ENCODE measurements around the gene TNFRSF6B.
"Not testable (repeated sequence)": the region's sequence is repeated elsewhere in the genome, so short reads cannot be mapped to it uniquely, and the experiment has no call there.

Gene TNFRSF6B

DNA sequence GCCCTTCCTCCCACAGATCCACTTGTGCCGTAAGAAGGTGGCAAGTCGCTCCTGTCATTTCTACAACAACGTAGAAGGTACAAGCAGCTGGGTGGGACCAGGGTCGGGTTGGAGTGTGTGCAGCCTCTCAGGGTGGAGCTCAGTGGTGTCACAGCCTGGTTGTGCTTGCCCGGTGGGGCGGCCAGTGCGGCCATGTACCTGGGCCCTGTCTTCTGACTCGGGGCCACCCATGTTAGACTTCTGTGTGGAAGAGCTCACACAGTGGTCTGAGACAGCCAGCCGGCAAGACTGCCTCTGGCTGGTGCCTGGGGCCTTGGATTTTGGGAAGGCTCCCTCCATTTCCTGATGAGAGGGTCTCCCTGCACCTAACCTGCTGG lies 33.7 kb upstream of the TNFRSF6B start:
- DNase-seq (ENCODE audit: low read depth): no peak

DNA sequence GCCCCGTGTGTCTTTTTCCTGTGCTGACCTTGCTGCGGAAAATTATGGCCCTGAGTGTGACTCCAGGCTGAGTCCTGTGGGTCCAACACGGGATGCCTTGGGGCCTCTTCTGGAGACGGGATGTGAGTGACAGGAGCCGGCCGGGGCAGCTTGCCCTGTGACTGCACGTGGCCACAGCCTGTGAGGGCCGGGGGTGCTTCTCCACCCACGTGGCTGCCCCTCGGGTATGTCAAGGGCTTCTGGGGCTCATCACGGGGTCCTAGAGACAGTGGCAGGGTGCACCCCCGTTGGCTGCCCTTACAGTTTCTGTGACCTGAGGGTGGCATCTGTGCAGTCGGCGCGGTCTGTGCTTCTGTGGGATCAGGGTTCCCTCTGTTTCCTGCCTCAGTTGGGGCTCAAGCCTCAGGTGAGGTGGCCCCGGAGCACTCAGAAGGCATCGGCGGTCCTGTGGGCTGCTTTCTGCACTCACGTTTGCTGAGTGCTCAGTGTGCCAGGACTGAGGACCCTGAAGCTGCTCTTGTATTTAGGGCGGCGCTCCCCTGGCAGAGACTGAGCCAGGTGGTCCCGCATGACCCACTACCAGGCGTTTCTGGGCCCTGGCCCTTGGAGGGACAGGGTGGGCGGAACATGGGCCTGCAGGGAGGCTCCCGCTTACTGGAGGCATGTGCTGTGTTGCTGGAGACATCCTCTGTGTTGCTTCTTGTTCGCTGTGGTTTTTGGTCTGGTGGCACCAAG lies 33.0 kb upstream of the TNFRSF6B start:
- no peak for DNase-seq (ENCODE audit: low read depth)

DNA sequence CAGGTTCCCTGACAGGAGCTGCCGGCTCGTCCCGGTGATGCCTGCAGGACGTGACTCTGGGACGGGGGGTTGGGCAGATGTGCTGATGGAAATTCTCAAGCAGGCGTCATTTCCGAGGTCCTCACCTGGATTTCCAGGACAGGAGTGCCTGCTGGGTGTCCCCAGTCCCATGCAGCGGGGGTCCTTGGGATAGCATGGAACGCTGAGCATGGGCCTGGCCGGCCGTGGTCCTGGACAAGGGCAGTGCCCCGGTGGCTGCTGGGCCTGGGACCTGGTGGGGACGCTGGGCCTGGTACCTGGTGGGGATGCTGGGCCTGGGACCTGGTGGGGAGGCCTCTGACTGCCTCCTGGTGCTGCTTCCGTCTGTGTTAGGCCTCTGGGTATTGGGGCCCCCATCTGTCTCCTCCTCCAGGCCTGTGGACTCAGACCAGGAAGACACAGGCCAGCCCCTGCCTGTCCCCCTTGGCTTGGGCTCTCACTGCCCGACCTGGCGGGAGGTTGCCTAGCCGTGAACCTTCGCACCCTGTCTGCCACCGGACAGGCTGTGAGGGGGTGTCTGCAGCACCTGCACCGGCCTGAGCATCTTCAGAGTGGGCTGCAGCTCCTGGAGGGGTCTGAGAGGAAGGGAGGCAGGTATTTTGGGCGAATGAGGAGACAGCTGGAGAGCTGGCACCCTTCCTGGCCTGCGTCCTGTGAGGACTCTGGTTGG lies 32.2 kb upstream of the TNFRSF6B start:
- DNase-seq (ENCODE audit: low read depth): no peak

DNA sequence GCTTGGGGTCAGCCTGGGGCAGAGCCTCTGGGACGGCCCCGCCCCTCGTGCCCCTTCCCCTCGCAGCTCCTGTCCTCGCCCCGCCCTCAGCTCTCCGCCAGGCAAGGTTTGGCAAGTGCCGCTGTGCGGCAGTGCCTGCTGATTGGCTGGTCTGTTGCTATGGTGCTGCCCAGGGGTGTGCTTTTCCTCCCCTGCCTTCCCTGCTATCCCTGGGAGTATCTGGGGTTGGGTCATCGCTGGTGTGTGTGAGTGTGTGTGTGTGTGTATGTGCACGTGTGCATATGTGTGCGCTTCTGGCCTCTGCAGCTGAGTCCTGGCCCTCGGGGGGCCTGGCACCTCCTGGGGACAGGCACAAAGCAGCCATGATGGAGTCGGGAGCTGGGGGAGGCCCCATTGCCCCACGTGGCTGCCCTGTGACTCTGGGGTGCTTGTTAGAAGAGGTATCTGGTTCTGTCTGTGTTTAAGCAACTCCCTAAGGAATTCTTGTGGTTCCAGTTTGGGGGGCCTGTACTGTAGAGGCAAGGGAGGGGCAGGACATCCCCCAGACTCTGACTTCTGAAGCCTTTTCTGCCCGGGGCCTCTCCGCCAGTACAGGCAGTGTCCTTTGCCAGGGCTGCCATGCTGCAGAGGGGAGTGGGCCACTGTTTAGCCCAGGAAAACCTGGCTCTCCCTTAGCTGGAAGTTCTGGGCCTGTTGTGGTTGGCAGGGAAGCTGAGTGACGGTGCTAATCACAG lies 31.4 kb upstream of the TNFRSF6B start:
- no peak for DNase-seq (ENCODE audit: low read depth)

DNA sequence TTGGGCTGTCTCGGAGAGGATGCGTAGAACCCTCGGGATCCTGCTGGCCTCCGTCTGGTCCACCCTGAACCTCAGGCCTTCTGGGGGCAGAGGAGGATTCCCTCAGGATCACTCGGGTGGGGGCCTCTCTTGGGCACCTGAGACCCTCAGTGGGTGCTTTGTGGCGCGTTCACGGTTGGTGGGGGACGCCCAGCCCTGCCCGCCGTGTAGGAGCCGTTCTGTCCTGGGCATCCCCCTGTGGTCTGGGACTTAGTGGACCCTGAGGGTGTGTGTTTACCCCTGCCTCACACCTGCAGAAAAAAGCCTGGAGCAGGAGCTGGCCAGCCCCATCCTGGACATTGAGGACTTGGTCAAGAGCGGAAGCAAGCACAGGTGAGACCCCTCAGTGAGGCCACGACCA lies 30.7 kb upstream of the TNFRSF6B start:
- DNase-seq (ENCODE audit: low read depth): no peak

DNA sequence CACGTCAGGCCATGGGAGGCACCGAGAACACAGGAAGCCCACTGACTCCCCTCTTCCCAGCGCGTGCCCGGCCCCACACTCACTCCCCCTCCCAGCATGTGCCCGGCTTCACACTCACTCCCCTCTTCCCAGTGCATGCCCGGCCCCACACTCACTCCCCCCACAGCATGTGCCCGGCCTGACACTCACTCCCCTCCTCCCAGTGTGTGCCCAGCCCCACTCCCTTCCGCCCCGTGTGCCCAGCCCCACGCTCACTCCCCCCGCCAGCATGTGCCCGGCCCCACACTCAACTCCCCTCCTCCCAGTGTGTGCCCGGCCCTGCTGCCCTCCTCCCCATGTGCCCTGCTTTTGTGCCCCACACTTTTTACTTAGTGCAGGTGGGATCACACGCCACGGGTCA lies 28.6 kb upstream of the TNFRSF6B start:
- no peak for DNase-seq (ENCODE audit: low read depth)

DNA sequence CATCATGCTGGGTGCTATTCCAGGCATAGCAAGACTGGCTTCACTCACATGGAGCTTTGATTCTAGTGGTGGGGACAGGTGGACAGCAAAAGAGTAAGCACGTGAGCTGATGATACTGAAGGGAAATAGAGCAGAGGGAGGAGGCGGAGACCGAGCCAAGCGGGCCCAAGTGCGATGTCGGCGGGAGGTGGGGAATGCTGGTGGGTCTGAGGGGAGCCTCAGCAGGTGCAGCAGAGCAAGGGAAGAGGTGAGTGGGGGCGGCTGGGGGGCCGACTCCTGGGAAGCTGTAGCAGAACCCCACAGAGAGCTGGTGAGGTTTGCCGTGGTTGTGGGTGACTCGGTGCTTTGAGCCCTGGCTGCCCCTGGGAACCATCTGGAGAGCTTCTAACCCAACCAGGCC lies 28.1 kb upstream of the TNFRSF6B start:
- DNase-seq (ENCODE audit: low read depth): no peak

DNA sequence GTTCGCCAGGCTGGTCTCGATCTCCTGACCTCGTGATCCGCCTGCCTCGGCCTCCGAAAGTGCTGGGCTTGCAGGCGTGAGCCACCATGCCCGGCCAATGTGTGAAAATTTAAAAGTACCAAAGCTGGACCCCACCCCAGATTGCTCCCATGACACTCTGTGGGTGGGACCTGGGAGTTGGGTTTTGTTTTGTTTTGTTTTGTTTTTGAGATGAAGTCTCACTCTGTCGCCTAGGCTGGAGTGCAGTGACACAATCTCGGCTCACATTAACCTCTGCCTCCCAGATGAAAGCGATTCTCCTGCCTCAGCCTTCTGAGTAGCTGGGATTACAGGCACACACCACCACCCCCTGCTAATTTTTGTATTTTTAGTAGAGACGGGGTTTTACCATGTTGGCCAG lies 24.8 kb upstream of the TNFRSF6B start:
- not testable (repeated sequence) for DNase-seq (ENCODE audit: low read depth)

DNA sequence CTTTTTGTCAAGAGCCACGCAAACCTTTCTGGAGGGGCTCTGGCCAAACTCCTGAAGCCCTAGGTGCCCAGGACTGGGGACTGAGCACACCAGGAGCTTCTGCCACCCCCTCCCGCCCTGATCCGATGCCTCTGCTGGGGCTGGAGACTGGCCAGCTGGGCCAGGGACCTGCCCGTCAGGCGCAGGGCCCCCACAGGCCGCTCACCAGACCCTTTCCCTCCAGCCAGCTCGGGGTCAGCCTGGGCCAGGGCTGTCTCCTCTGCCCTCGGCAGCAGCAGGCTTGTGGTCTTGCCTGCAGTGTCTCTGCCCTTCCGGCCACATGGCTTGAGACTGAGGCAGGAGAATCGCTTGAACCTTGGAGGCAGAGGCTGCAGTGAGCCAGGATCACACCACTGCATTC lies 23.8 kb upstream of the TNFRSF6B start:
- DNase-seq (ENCODE audit: low read depth): no peak

DNA sequence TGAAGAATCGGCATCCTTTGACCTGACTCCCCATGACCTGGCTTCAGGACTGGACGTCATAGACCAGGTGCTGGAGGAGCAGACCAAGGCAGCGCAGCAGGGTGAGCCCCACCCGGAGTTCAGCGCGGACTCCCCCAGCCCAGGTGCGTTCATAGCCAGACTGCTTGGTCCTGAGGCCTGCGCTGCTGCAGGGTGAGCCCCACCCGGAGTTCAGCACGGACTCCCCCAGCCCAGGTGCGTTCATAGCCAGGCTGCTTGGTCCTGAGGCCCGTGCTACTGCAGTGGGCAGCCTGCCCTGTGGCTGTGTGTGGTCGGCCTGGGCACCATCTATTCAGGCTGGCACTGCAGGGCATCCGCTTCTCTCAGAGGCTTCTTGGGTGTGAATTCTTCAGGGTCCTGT lies 22.5 kb upstream of the TNFRSF6B start:
- DNase-seq (ENCODE audit: low read depth): no peak

DNA sequence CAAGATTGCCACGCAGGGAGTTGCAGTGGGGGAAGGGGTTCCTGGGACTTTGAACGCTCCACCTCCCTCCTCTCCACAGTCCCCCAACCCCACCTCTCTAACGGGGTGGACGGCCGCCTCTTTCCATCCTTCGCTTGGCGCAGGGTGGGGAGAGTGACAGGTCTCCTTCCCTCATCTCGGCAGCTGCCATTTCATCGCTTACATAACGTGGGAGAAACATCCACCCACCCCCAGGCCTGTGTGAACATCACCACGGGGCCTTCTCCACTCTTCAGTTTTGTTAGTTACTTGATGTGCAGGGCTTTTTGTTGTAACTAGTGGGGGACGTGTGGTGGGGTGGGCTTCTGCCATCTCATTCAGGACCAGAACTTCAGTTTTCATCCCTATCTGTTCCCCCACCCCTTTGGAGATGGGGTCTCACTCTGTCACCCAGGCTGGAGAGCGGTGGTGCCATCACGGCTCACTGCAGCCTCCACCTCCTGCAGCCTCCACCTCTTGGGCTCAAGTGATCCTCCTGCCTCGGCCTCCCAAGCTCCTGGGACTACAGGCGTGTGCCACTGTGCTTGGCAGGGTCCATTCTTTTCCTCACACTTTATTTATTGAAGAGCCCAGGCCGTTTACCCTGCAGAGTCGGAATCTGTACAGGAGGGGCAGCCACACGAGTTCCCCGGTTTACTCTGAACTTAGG lies 20.6 kb upstream of the TNFRSF6B start:
- DNase-seq (ENCODE audit: low read depth): no peak

DNA sequence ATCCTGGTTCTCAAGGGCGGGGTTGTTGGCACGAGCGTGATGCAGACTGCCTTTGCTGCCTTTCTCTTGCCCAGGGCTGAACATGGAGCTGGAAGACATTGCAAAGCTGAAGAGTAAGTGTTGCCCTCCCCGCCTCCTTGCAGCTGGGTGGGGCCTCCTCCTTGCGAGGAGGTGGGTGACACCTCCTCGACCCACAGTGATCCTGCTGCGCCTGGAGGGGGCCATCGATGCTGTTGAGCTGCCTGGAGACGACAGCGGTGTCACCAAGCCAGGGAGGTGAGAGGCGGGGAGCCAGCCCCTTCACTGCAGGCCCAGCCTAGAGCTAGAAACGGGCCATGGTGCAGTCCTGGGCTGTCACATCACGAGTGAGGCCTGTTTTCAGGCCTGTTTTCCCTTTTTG lies 18.4 kb upstream of the TNFRSF6B start:
- DNase-seq (ENCODE audit: low read depth): no peak

DNA sequence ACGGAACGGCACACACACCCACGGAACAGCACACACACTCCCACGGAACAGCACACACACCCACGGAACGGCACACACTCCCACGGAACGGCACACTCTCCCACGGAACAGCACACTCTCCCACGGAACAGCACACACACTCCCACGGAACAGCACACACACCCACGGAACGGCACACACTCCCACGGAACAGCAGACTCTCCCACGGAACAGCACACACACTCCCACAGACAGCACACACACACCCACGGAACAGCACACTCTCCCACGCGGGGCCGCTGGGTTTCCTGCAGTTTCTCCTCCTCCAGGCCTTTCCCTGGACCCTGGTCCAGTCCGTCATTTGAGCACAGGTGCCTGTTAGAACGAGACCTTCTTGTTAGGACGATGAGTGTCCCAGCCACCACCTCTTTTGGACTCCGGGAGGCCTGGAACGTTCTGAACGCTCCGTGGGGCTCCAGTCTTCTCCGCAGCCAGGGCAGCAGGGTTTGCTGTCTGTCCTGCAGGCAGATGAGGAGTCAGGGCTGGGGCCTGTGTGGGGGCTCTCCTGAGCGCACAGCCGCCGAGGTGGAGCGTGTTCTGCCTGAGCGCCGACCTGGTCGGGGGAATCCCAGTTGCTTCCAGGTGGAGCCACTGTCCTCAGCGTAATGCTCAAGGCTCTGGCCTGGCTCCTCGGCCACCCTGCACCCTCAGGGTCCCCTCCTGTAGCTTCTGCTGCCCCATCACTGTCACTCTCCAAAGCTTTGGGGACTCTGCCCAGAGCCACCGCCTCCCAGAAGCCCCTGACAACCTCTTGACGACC lies 17.6 kb upstream of the TNFRSF6B start:
- DNase-seq (ENCODE audit: low read depth): no peak

DNA sequence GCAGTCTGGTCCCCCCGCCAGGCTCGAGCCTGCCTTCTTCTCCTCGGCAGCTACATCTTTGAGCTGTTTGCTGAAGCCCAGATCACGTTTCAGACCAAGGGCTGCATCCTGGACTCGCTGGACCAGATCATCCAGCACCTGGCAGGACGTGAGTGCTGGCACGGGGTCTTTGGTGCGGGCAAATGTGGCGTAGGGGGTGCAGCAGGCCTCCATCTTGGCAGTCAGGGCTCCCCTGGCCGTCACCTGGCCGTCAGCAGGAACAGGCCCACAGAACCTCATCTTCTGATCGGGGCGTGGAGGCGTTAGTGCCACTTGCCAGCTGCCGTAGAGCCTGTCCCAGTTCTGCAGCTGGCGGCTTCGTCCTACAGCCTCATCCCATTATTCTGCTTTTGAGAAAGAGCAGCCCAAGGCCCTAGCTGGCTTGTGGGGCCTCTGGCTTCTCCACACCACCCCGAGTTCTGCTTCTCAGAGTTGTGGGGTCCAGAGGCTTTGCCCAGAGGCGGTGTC lies 16.6 kb upstream of the TNFRSF6B start:
- DNase-seq (ENCODE audit: low read depth): no peak

DNA sequence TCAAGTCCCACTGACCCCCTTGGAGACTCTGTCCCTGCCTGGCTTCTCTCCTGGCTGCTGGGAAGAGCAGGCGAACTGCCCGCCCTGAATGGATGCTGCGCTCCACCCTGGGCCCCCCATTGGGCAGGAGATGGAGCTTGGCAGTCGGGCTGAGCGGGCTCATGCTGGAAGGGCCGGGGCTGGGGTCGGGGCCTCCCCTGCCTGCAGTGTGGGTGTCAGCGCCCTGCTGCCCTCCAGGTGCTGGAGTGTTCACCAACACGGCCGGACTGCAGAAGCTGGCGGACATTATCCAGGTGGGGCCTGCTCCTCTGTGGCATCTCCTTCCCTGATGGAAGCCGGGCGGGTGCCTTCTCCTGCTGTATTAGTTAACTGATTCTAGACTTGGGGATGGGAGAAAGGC lies 16.0 kb upstream of the TNFRSF6B start:
- DNase-seq (ENCODE audit: low read depth): no peak

DNA sequence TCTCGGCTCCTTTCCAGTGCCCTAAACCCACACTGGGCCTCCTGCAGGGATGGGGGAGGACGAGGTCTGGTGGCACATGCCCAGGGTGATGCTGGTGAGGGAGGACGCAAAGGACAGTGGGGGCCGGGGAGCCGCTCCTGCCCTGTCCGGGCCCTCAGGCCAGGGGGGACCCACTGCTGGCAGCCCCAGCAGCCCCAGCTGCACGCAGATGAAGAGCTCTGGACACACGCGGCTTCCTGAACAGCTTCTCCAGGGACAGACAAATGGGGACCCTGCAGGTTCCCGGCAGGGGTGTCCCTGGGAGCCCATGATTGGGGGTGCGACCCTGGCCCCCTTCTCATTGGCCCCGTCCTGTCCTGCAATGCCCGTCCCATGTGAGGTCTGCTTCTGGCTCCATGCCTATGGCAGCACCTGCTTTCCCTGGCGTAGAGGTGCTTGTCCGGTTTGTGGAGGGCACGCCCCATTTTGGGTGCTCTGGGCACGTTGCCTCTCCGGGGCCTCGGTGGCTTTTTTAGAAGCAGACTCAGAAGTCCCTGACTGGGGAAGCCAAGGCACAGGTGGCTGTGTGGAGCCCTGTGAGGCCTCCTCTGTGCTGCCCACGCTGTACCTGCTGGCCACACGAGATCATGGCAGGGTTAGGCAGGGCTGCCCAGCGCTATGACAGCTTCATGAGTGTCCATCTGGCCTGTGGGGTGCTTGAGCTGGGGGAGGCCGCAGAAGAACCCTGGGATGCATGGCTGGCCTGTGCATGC lies 15.4 kb upstream of the TNFRSF6B start:
- DNase-seq (ENCODE audit: low read depth): no peak

DNA sequence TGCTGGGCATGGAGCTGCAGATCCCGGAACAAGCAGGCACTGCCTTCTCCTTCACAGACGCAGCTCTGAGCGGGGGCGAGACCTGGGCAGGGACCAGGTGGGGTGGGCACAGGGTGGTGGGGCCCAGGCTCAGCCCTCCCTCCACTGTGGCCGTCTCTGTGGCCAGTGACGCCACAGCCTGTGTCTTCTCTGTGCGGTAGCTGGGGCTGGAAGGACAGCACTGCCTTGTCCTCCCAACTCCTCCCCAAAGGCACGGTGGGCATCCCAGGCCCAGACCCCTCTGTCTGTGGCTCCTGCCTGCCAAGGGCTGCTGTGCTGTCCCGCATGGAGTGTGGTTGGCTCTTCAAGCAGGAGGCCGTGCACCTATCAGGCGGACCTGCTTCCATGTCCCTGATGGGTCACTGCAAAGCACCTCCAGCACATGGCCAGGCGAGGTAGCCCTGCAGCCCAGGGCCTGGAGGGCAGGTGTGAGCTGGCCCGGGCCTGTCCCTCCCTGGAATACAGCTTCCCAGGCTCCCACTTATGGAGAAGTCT lies 14.8 kb upstream of the TNFRSF6B start:
- no peak for DNase-seq (ENCODE audit: low read depth)

DNA sequence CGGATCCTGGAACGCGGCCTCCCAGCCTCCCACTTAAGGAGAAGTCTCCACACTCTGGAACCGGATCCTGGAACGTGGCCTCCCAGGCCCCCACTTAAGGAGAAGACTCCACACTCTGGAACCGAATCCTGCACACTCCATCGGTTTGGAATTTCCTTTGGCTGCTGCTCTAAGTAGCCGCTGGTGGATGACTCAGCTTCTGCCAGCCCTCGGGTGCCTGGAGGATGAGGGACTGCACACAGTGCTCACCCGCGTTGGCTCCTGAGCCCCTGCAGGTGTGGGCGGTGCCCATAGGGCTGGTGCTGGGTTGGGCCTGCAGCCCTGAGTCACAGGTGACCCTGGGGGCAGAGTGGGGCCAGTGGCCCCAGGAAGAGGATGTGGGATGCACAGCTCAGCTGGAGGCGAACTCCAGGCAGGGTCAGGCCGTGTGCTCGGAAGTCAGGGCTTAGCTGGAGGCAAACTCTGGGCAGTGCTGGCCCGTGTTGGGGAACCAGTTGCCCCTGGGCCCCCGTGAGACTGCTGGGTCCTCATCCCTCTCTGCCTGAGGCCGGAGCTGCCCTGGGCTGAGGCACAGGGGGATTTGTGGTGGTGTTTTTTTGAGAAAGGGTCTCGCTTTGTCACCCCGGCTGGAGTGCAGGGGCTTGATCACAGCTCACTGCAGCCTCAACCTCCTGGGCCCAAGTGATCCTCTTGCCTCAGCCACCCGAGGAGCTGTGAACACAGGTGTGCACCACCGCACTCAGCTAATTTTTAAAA lies 13.9 kb upstream of the TNFRSF6B start:
- DNase-seq (ENCODE audit: low read depth): no peak

DNA sequence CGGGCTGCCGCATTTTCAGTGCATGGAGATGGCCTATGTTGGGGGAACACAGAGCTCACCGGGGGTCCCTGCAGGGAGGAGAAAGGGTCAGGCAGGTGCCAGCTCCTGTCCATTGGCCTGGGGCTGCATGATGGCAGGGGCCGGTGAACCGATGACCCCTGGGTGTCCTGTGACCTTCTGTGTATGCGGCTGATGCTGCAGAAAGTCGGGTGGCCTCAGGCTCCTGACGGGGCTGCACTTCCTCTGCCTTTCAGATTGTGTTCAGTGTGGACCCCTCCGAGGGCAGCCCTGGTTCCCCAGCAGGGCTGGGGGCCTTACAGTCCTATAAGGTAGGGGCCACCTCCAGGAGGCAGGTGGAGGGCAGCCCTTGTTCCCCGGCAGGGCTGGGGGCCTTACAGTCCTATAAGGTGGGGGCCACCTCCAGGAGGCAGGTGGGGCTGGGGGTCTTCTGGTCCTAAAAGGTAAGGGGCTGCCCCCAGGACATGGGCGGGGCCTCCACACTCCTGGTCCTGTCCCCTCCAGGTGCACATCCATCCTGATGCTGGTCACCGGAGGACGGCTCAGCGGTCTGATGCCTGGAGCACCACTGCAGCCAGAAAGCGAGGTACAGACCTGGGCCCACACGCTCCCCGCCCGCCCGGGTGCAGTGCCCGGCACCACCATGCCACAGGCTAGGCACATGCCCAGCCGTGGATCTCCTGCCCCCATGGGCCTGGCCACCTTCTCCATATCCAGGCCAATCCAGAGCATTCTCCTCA lies 11.0 kb upstream of the TNFRSF6B start:
- no peak for DNase-seq (ENCODE audit: low read depth)
